Neuronal stem cell (in vitro differentiated cells): ENCODE data around the gene TRDN.

Experiments
- DNase-seq: peaks from one replicate; pipeline ENCODE4 v3.0.0-alpha.2; 2013; ENCODE audit warnings: low spot score
- H2AFZ ChIP-seq: one replicate; pipeline ENCODE4 v1.6.1; 2013; ENCODE audit warnings: mild to moderate bottlenecking, low read length, inconsistent platforms
- H2AK5ac ChIP-seq: 2 replicates; pipeline ENCODE4 v1.6.1; 2013; ENCODE audit warnings: low read depth, mild to moderate bottlenecking, inconsistent platforms, low read length, moderate library complexity, mixed read lengths
- H2BK120ac ChIP-seq: 2 replicates; pipeline ENCODE4 v1.6.1; 2013; ENCODE audit warnings: low read depth, mild to moderate bottlenecking, inconsistent platforms, low read length, moderate library complexity, mixed read lengths
- H2BK12ac ChIP-seq: one replicate; pipeline ENCODE4 v1.6.1; 2013; ENCODE audit warnings: low read length, inconsistent platforms
- H2BK15ac ChIP-seq: 2 replicates; pipeline ENCODE4 v1.6.1; 2013; ENCODE audit warnings: mild to moderate bottlenecking, low read length, inconsistent platforms, mixed read lengths
- H2BK5ac ChIP-seq: one replicate; pipeline ENCODE4 v1.6.1; 2013; ENCODE audit warnings: inconsistent platforms, mild to moderate bottlenecking, low read length, moderate library complexity
- H3K14ac ChIP-seq: one replicate; pipeline ENCODE4 v1.6.1; 2013; ENCODE audit warnings: low read length, inconsistent platforms
- H3K18ac ChIP-seq: 2 replicates; pipeline ENCODE4 v1.6.1; 2013; ENCODE audit warnings: low read length, inconsistent platforms
- H3K23ac ChIP-seq: 2 replicates; pipeline ENCODE4 v1.6.1; 2013; ENCODE audit warnings: low read depth, mild to moderate bottlenecking, mixed read lengths, low read length, inconsistent platforms; ENCODE audit not compliant: poor library complexity
- H3K27ac ChIP-seq: replicated peaks from 3 replicates; pipeline ENCODE4 v1.5.1; 2013; ENCODE audit warnings: low read length, inconsistent platforms
- H3K27me3 ChIP-seq, 3 experiments: 2 replicates each; pipeline ENCODE4 v1.6.1; 2013; ENCODE audit warnings: low read length in 3 of 3, mild to moderate bottlenecking in 2 of 3, inconsistent platforms in 1 of 3, low read depth in 1 of 3, mixed read lengths in 1 of 3, moderate library complexity in 1 of 3; ENCODE audit not compliant: control insufficient read depth in 3 of 3, insufficient read depth in 3 of 3
- H3K36me3 ChIP-seq, 2 donors: replicated peaks in 1 of 2; 2 replicates each; pipeline ENCODE4 v1.6.1; 2013; ENCODE audit warnings: low read length in 2 of 2; ENCODE audit not compliant: control insufficient read depth in 2 of 2, insufficient read depth in 2 of 2
- H3K4ac ChIP-seq: 2 replicates; pipeline ENCODE4 v1.6.1; 2013; ENCODE audit warnings: inconsistent platforms, mild to moderate bottlenecking, low read length, moderate library complexity
- H3K4me1 ChIP-seq, 2 donors: 1 replicate in 1 of 2; 2 replicates in 1 of 2; pipeline ENCODE4 v1.6.1; 2013; ENCODE audit warnings: low read length in 2 of 2, low read depth in 1 of 2; ENCODE audit not compliant: control insufficient read depth in 2 of 2, insufficient read depth in 1 of 2
- H3K4me2 ChIP-seq: one replicate; pipeline ENCODE4 v1.6.1; 2013; ENCODE audit warnings: mild to moderate bottlenecking, low read length, inconsistent platforms; ENCODE audit not compliant: insufficient read depth, poor library complexity, severe bottlenecking
- H3K4me3 ChIP-seq, 2 donors: 2 replicates each; pipeline ENCODE4 v1.5.1; 2013; ENCODE audit warnings: low read length in 2 of 2, mild to moderate bottlenecking in 2 of 2, inconsistent platforms in 1 of 2, moderate library complexity in 1 of 2
- H3K79me1 ChIP-seq: one replicate; pipeline ENCODE4 v1.6.1; 2013; ENCODE audit warnings: low read depth, mild to moderate bottlenecking, inconsistent platforms, low read length, moderate library complexity
- H3K9ac ChIP-seq: one replicate; pipeline ENCODE4 v1.6.1; 2013; ENCODE audit warnings: mild to moderate bottlenecking, low read depth, low read length, inconsistent platforms; ENCODE audit not compliant: poor library complexity
- H3K9me3 ChIP-seq, 2 donors: replicated peaks in 1 of 2; 2 replicates each; pipeline versions ENCODE3 to v1.6.1; 2013; ENCODE audit warnings: low read length in 2 of 2, mild to moderate bottlenecking in 2 of 2, inconsistent platforms in 1 of 2, low read depth in 1 of 2, mixed read lengths in 1 of 2, moderate library complexity in 1 of 2; ENCODE audit not compliant: control insufficient read depth in 2 of 2, insufficient read depth in 1 of 2
- H4K8ac ChIP-seq: one replicate; pipeline ENCODE4 v1.6.1; 2013; ENCODE audit warnings: low read depth, mild to moderate bottlenecking, inconsistent platforms, low read length, moderate library complexity
- H4K91ac ChIP-seq: one replicate; pipeline ENCODE4 v1.6.1; 2013; ENCODE audit warnings: low read length, low read depth, mild to moderate bottlenecking, inconsistent platforms; ENCODE audit not compliant: poor library complexity
- WGBS, 2 donors: extraction: QIAGEN DNeasy Blood & Tissue Kit; methylation state at CpG; one replicate each; pipeline ENCODE4 v1.1.7; 2013; ENCODE audit warnings: missing lambda C conversion rate in 2 of 2, mixed read lengths in 1 of 2; ENCODE audit not compliant: insufficient read length in 2 of 2, insufficient replicate concordance in 1 of 2; ENCODE audit errors: extremely low coverage in 2 of 2; 5-methylcytosine and 5-hydroxymethylcytosine counted together

TRDN gene

GRCh38 chr6:123551939-123552707 lies 84.6 kb downstream of the TRDN start:
- no peak overlapping the region for H3K9ac ChIP-seq
- no peak overlapping the region for H2AK5ac ChIP-seq
- no peak overlapping the region for H2BK12ac ChIP-seq
- no peak overlapping the region for H3K4me3 ChIP-seq
- no peak overlapping the region for H2BK120ac ChIP-seq
- H3K4me2 ChIP-seq: no peak overlapping the region
- no peaks in the 10 kb centered on the region for H3K36me3 ChIP-seq
- H3K4ac ChIP-seq: no peak overlapping the region
- H3K27me3 ChIP-seq: no peaks in the 10 kb centered on the region
- no peaks in the 10 kb centered on the region for H3K9me3 ChIP-seq
- no CpG with 5 or more reads among the region's 4 CpGs for WGBS, 2 donors
- H3K79me1 ChIP-seq: no peaks in the 10 kb centered on the region
- no peak for DNase-seq
- no peak overlapping the region for H4K91ac ChIP-seq
- H4K8ac ChIP-seq: no peak overlapping the region
- H3K27ac ChIP-seq: no peak overlapping the region
- H3K4me1 ChIP-seq: no peaks in the 10 kb centered on the region
- H2BK5ac ChIP-seq: no peak overlapping the region
- no peak overlapping the region for H2BK15ac ChIP-seq
- H3K14ac ChIP-seq: no peak overlapping the region
- no peak overlapping the region for H3K18ac ChIP-seq
- no peak overlapping the region for H3K23ac ChIP-seq
- peak overlapping the region; percentile 68 for H2AFZ ChIP-seq

- Histone ChIP-seq H3K18ac (no peak overlapping the region), H4K8ac (no peak overlapping the region), H3K27ac (no peak overlapping the region), H3K27me3 (no peaks in the 10 kb centered on the region), H3K4me3 (no peak overlapping the region), H3K9me3 (no peaks in the 10 kb centered on the region), H3K79me1 (no peaks in the 10 kb centered on the region), H3K9ac (no peak overlapping the region), H2BK5ac (no peak overlapping the region), H2AK5ac (no peak overlapping the region), H3K4ac (no peak overlapping the region), H2BK120ac (no peak overlapping the region), H2BK15ac (no peak overlapping the region), H3K36me3 (no peaks in the 10 kb centered on the region), H3K4me1 (no peaks in the 10 kb centered on the region), H3K14ac (no peak overlapping the region), H2BK12ac (no peak overlapping the region), H2AFZ (peak overlapping the region; percentile 24), H4K91ac (no peak overlapping the region), H3K23ac (no peak overlapping the region), H3K4me2 (no peak overlapping the region)
- WGBS, 2 donors: no CpG with 5 or more reads among the region's 2 CpGs
- DNase-seq: no peak
These were observed 86.6 kb downstream of the TRDN start for GRCh38 chr6:123550052-123550617.

GRCh38 chr6:123549476-123549875 lies 87.3 kb downstream of the TRDN start:
- Histone ChIP-seq H4K8ac (no peak overlapping the region), H3K36me3 (no peaks in the 10 kb centered on the region), H2BK5ac (no peak overlapping the region), H3K4me2 (no peak overlapping the region), H3K9ac (no peak overlapping the region), H3K4me3 (no peak overlapping the region), H3K79me1 (no peaks in the 10 kb centered on the region), H3K18ac (no peak overlapping the region), H2BK12ac (no peak overlapping the region), H3K9me3 (no peaks in the 10 kb centered on the region), H2BK120ac (no peak overlapping the region), H3K27ac (no peak overlapping the region), H3K14ac (no peak overlapping the region), H4K91ac (no peak overlapping the region), H2AFZ (peak overlapping the region; percentile 24), H2BK15ac (no peak overlapping the region), H3K4me1 (no peaks in the 10 kb centered on the region), H3K23ac (no peak overlapping the region), H3K27me3 (no peaks in the 10 kb centered on the region), H3K4ac (no peak overlapping the region), H2AK5ac (no peak overlapping the region)
- DNase-seq: no peak

- H3K18ac ChIP-seq: no peak overlapping the region
- no peak overlapping the region for H2AFZ ChIP-seq
- no peaks in the 10 kb centered on the region for H3K27me3 ChIP-seq
- no peak for DNase-seq
- H3K4me2 ChIP-seq: no peak overlapping the region
- no peak overlapping the region for H3K23ac ChIP-seq
- no peak overlapping the region for H2BK12ac ChIP-seq
- H3K27ac ChIP-seq: no peak overlapping the region
- H3K4me1 ChIP-seq: no peaks in the 10 kb centered on the region
- no peak overlapping the region for H2BK15ac ChIP-seq
- no peak overlapping the region for H2BK5ac ChIP-seq
- no peaks in the 10 kb centered on the region for H3K79me1 ChIP-seq
- H3K4me3 ChIP-seq: no peak overlapping the region
- no peak overlapping the region for H4K8ac ChIP-seq
- no peak overlapping the region for H3K4ac ChIP-seq
- no peak overlapping the region for H3K14ac ChIP-seq
- H3K36me3 ChIP-seq: no peaks in the 10 kb centered on the region
- no peaks in the 10 kb centered on the region for H3K9me3 ChIP-seq
- H3K9ac ChIP-seq: no peak overlapping the region
- H4K91ac ChIP-seq: no peak overlapping the region
- H2AK5ac ChIP-seq: no peak overlapping the region
- no peak overlapping the region for H2BK120ac ChIP-seq
These were observed 89.4 kb downstream of the TRDN start for GRCh38 chr6:123547216-123547978.
